ENCODE measurements around the gene LRRK2. TPM values are rescaled to one million over a fixed set of nuclear protein-coding genes. Genes with fewer than 3 reads are reported as not detected.
"Not testable (repeated sequence)": the region's sequence is repeated elsewhere in the genome, so short reads cannot be mapped to it uniquely, and the experiment has no call there.

LRRK2 gene
- total RNA-seq, 5 donors from 2014 or later (not counting 1 experiment from before 2014, with no cell fraction given) = 0.47 to 2.3 (median 1.8) TPM

- Histone ChIP-seq H3K27ac (ENCODE audit: low read length) (no peak overlapping the region), H3K9me3 (no peaks in the 10 kb centered on the region), H3K4me3 (ENCODE audit: control insufficient read depth in 1 of 2, extremely low read depth in 1 of 2, low read length in 1 of 2) (no peak overlapping the region), H3K36me3 (ENCODE audit: control insufficient read depth in 2 of 2, extremely low read depth in 1 of 2, insufficient read depth in 1 of 2, low read length in 1 of 2) (no peaks in the 10 kb centered on the region), H3K4me1 (ENCODE audit: control insufficient read depth in 1 of 2, extremely low read depth in 1 of 2, insufficient read depth in 2 of 2, low read length in 2 of 2) (no peaks in the 10 kb centered on the region), H3K27me3 (replicated peaks in 1 of 2; ENCODE audit: control insufficient read depth in 2 of 2, extremely low read depth in 1 of 2, insufficient read depth in 2 of 2, low read length in 1 of 2) (no peaks in the 10 kb centered on the region)
- POLR2A ChIA-PET = no interaction called here
- ATAC-seq (replicated peaks in 1 of 4) = no peak
- WGBS (ENCODE audit: insufficient coverage) = 90% methylated on average over 1 of the region's 4 CpGs
- H3K4me3 Mint-ChIP-seq = no peak overlapping the region
- H3K36me3 Mint-ChIP-seq = no peaks in the 10 kb centered on the region
- H3K4me1 Mint-ChIP-seq = no peaks in the 10 kb centered on the region
- no peak for DNase-seq
- CTCF ChIA-PET = no interaction called here
- H3K27ac Mint-ChIP-seq = no peak overlapping the region
- H3K27me3 Mint-ChIP-seq = peaks cover 0 to 3% of the 10 kb centered on the region in 2 donors
- peaks cover 0 to 4% (median 4%) of the 10 kb centered on the region in 3 donors for H3K9me3 Mint-ChIP-seq
Measured at GRCh38 chr12:40209886-40210285, 14.9 kb upstream of the LRRK2 start.

GRCh38 chr12:40211186-40211585 is 13.6 kb upstream of the LRRK2 start:
- CTCF ChIA-PET; H3K9me3 ChIP-seq; H3K36me3 Mint-ChIP-seq; ATAC-seq (replicated peaks in 1 of 4); H3K9me3 Mint-ChIP-seq; H3K4me1 ChIP-seq (ENCODE audit: control insufficient read depth in 1 of 2, extremely low read depth in 1 of 2, insufficient read depth in 2 of 2, low read length in 2 of 2); H3K27ac Mint-ChIP-seq; H3K27ac ChIP-seq (ENCODE audit: low read length); H3K27me3 ChIP-seq (replicated peaks in 1 of 2; ENCODE audit: control insufficient read depth in 2 of 2, extremely low read depth in 1 of 2, insufficient read depth in 2 of 2, low read length in 1 of 2); POLR2A ChIA-PET; H3K27me3 Mint-ChIP-seq; H3K36me3 ChIP-seq (ENCODE audit: control insufficient read depth in 2 of 2, extremely low read depth in 1 of 2, insufficient read depth in 1 of 2, low read length in 1 of 2); H3K4me3 Mint-ChIP-seq; H3K4me3 ChIP-seq (ENCODE audit: control insufficient read depth in 1 of 2, extremely low read depth in 1 of 2, low read length in 1 of 2); DNase-seq; H3K4me1 Mint-ChIP-seq: not testable (repeated sequence)
- no CpG with 5 or more reads among the region's 1 CpG for WGBS (ENCODE audit: insufficient coverage)

- Mint-ChIP-seq H3K27ac (no peak overlapping the region), H3K36me3 (no peaks in the 10 kb centered on the region), H3K4me3 (no peak overlapping the region), H3K9me3 (peaks cover 0 to 4% (median 4%) of the 10 kb centered on the region in 3 donors), H3K4me1 (no peaks in the 10 kb centered on the region), H3K27me3 (peaks cover 2% of the 10 kb centered on the region in 2 donors)
- H3K27ac ChIP-seq (ENCODE audit: low read length) = no peak overlapping the region
- DNase-seq (no peak), ATAC-seq (replicated peaks in 1 of 4) (no peak)
- no peaks in the 10 kb centered on the region for H3K4me1 ChIP-seq (ENCODE audit: control insufficient read depth in 1 of 2, extremely low read depth in 1 of 2, insufficient read depth in 2 of 2, low read length in 2 of 2)
- no peaks in the 10 kb centered on the region for H3K9me3 ChIP-seq
- WGBS (ENCODE audit: insufficient coverage) = no CpG with 5 or more reads among the region's 2 CpGs
- no peaks in the 10 kb centered on the region for H3K27me3 ChIP-seq (replicated peaks in 1 of 2; ENCODE audit: control insufficient read depth in 2 of 2, extremely low read depth in 1 of 2, insufficient read depth in 2 of 2, low read length in 1 of 2)
- ChIA-PET POLR2A (no interaction called here), CTCF (no interaction called here)
- no peaks in the 10 kb centered on the region for H3K36me3 ChIP-seq (ENCODE audit: control insufficient read depth in 2 of 2, extremely low read depth in 1 of 2, insufficient read depth in 1 of 2, low read length in 1 of 2)
- H3K4me3 ChIP-seq (ENCODE audit: control insufficient read depth in 1 of 2, extremely low read depth in 1 of 2, low read length in 1 of 2) = no peak overlapping the region
Measured at GRCh38 chr12:40212566-40212965, 12.2 kb upstream of the LRRK2 start.

- ChIA-PET POLR2A (no interaction called here), CTCF (no interaction called here)
- WGBS (ENCODE audit: insufficient coverage) = no CpG with 5 or more reads among the region's 1 CpG
- Mint-ChIP-seq H3K36me3 (no peaks in the 10 kb centered on the region), H3K9me3 (peaks cover 0 to 4% (median 4%) of the 10 kb centered on the region in 3 donors), H3K4me3 (no peak overlapping the region), H3K27ac (no peak overlapping the region), H3K27me3 (peaks cover 0 to 2% of the 10 kb centered on the region in 2 donors), H3K4me1 (no peaks in the 10 kb centered on the region)
- Histone ChIP-seq H3K36me3 (ENCODE audit: control insufficient read depth in 2 of 2, extremely low read depth in 1 of 2, insufficient read depth in 1 of 2, low read length in 1 of 2) (no peaks in the 10 kb centered on the region), H3K27ac (ENCODE audit: low read length) (no peak overlapping the region), H3K4me1 (ENCODE audit: control insufficient read depth in 1 of 2, extremely low read depth in 1 of 2, insufficient read depth in 2 of 2, low read length in 2 of 2) (no peaks in the 10 kb centered on the region), H3K27me3 (replicated peaks in 1 of 2; ENCODE audit: control insufficient read depth in 2 of 2, extremely low read depth in 1 of 2, insufficient read depth in 2 of 2, low read length in 1 of 2) (no peaks in the 10 kb centered on the region), H3K9me3 (no peaks in the 10 kb centered on the region), H3K4me3 (ENCODE audit: control insufficient read depth in 1 of 2, extremely low read depth in 1 of 2, low read length in 1 of 2) (no peak overlapping the region)
- ATAC-seq (replicated peaks in 1 of 4) = no peak
- no peak for DNase-seq
Measured at GRCh38 chr12:40215982-40216381, 8.8 kb upstream of the LRRK2 start.

- H3K4me3 ChIP-seq (ENCODE audit: control insufficient read depth in 1 of 2, extremely low read depth in 1 of 2, low read length in 1 of 2) = no peak overlapping the region
- peaks cover 0 to 2% of the 10 kb centered on the region in 2 donors for H3K27me3 Mint-ChIP-seq
- POLR2A ChIA-PET = no interaction called here
- H3K9me3 ChIP-seq = no peaks in the 10 kb centered on the region
- DNase-seq = no peak
- CTCF ChIA-PET = no interaction called here
- H3K36me3 Mint-ChIP-seq = no peaks in the 10 kb centered on the region
- H3K4me1 Mint-ChIP-seq = no peaks in the 10 kb centered on the region
- no peaks in the 10 kb centered on the region for H3K36me3 ChIP-seq (ENCODE audit: control insufficient read depth in 2 of 2, extremely low read depth in 1 of 2, insufficient read depth in 1 of 2, low read length in 1 of 2)
- H3K27me3 ChIP-seq (replicated peaks in 1 of 2; ENCODE audit: control insufficient read depth in 2 of 2, extremely low read depth in 1 of 2, insufficient read depth in 2 of 2, low read length in 1 of 2) = no peaks in the 10 kb centered on the region
- ATAC-seq (replicated peaks in 1 of 4) = no peak
- no peaks in the 10 kb centered on the region for H3K4me1 ChIP-seq (ENCODE audit: control insufficient read depth in 1 of 2, extremely low read depth in 1 of 2, insufficient read depth in 2 of 2, low read length in 2 of 2)
- H3K4me3 Mint-ChIP-seq = no peak overlapping the region
- peaks cover 0 to 4% (median 4%) of the 10 kb centered on the region in 3 donors for H3K9me3 Mint-ChIP-seq
- H3K27ac Mint-ChIP-seq = no peak overlapping the region
- no peak overlapping the region for H3K27ac ChIP-seq (ENCODE audit: low read length)
Measured at GRCh38 chr12:40216516-40217288, 8.1 kb upstream of the LRRK2 start.

GRCh38 chr12:40219760-40220159 is 5.0 kb upstream of the LRRK2 start:
- Mint-ChIP-seq H3K9me3 (no peaks in the 10 kb centered on the region), H3K4me3 (no peak overlapping the region), H3K27ac (no peak overlapping the region), H3K4me1 (peaks cover 5 to 11% (median 7%) of the 10 kb centered on the region in 3 donors), H3K27me3 (peaks cover 14 to 20% of the 10 kb centered on the region in 2 donors), H3K36me3 (no peaks in the 10 kb centered on the region)
- ChIA-PET CTCF (no interaction called here), POLR2A (no interaction called here)
- Histone ChIP-seq H3K4me1 (ENCODE audit: control insufficient read depth in 1 of 2, extremely low read depth in 1 of 2, insufficient read depth in 2 of 2, low read length in 2 of 2) (peaks cover 0 to 1% of the 10 kb centered on the region in 2 experiments), H3K4me3 (ENCODE audit: control insufficient read depth in 1 of 2, extremely low read depth in 1 of 2, low read length in 1 of 2) (no peak overlapping the region), H3K27me3 (replicated peaks in 1 of 2; ENCODE audit: control insufficient read depth in 2 of 2, extremely low read depth in 1 of 2, insufficient read depth in 2 of 2, low read length in 1 of 2) (peaks cover 0 to under 1% of the 10 kb centered on the region in 2 experiments), H3K9me3 (no peaks in the 10 kb centered on the region), H3K27ac (ENCODE audit: low read length) (no peak overlapping the region), H3K36me3 (ENCODE audit: control insufficient read depth in 2 of 2, extremely low read depth in 1 of 2, insufficient read depth in 1 of 2, low read length in 1 of 2) (no peaks in the 10 kb centered on the region)
- DNase-seq (no peak), ATAC-seq (replicated peaks in 1 of 4) (no peak)

- Histone ChIP-seq H3K4me1 (ENCODE audit: control insufficient read depth in 1 of 2, extremely low read depth in 1 of 2, insufficient read depth in 2 of 2, low read length in 2 of 2) (peaks cover 0 to 9% of the 10 kb centered on the region in 2 experiments), H3K9me3 (no peaks in the 10 kb centered on the region), H3K27me3 (replicated peaks in 1 of 2; ENCODE audit: control insufficient read depth in 2 of 2, extremely low read depth in 1 of 2, insufficient read depth in 2 of 2, low read length in 1 of 2) (peaks cover 3 to 6% of the 10 kb centered on the region in 2 experiments), H3K36me3 (ENCODE audit: control insufficient read depth in 2 of 2, extremely low read depth in 1 of 2, insufficient read depth in 1 of 2, low read length in 1 of 2) (no peaks in the 10 kb centered on the region), H3K4me3 (ENCODE audit: control insufficient read depth in 1 of 2, extremely low read depth in 1 of 2, low read length in 1 of 2) (no peak overlapping the region), H3K27ac (ENCODE audit: low read length) (no peak overlapping the region)
- no peaks in the 10 kb centered on the region for H3K36me3 Mint-ChIP-seq
- WGBS (ENCODE audit: insufficient coverage) = no CpG with 5 or more reads among the region's 2 CpGs
- CTCF ChIA-PET = no interaction called here
- POLR2A ChIA-PET = no interaction called here
- DNase-seq (no peak), ATAC-seq (replicated peaks in 1 of 4) (no peak)
- peaks cover 22 to 33% of the 10 kb centered on the region in 2 donors for H3K27me3 Mint-ChIP-seq
- peaks cover 0 to under 1% (median 0%) of the 10 kb centered on the region in 3 donors for H3K9me3 Mint-ChIP-seq
- no peak overlapping the region for H3K4me3 Mint-ChIP-seq
- no peak overlapping the region for H3K27ac Mint-ChIP-seq
- H3K4me1 Mint-ChIP-seq = peaks cover 5 to 24% (median 16%) of the 10 kb centered on the region in 3 donors
Measured at GRCh38 chr12:40222247-40222646, 2.5 kb upstream of the LRRK2 start.
